Liver (tissue), 3 donors: ENCODE results near the gene METAP2.

ENCODE experiments used
- CTCF ChIP-seq: fragments of 150-350 bp; IDR thresholded peaks from 2 replicates; pipeline ENCODE4 v1.5.1; 2017; ENCODE audit warnings: improper control_type of control experiment, low read depth, low read length; ENCODE audit not compliant: missing input control
- GABPA ChIP-seq, 2 donors: IDR thresholded peaks in 1 of 2; conservative IDR thresholded peaks in 1 of 2; 2 replicates each; pipeline ENCODE4 v1.6.1; 2016; ENCODE audit warnings: antibody characterized with exemption in 2 of 2, mild to moderate bottlenecking in 1 of 2, moderate library complexity in 1 of 2
- TAF1 ChIP-seq: conservative IDR thresholded peaks from 2 replicates; pipeline ENCODE4 v1.6.1; 2016; ENCODE audit warnings: antibody characterized with exemption, mild to moderate bottlenecking
- YY1 ChIP-seq: IDR thresholded peaks from 2 replicates; pipeline ENCODE4 v1.6.1; 2016; ENCODE audit warnings: antibody characterized with exemption, mild to moderate bottlenecking
- TF ChIP-seq, protein P1 (sequence below): IDR thresholded peaks from 2 replicates; pipeline ENCODE4 v1.6.1; 2016; ENCODE audit warnings: antibody characterized with exemption
- TF ChIP-seq, protein P2 (sequence below): IDR thresholded peaks from 2 replicates; pipeline ENCODE4 v1.6.1; 2016; ENCODE audit warnings: antibody characterized with exemption, mild to moderate bottlenecking
- donor health status: healthy.
- donor health status: healthy.

DNA sequence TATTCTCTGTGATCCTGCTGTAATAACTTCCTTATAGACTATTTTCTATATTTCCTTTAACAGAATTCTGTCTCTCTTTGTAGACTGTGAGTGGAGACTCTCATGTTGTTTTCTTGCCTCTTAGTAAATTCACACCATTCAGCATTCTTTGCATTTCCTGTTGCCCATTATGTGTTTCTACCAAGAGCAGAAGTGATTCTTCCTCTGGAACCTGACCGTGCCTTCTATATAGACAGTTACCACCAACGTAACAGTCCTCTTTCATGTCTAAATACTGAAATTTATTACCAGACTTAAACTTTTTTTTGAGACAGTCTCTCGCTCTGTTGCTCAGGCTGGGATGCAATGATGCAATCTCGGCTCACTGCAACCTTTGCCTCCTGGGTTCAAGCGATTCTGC, 31.1 kb downstream of the METAP2 start:
- no peak for TF ChIP-seq CTCF
- TF ChIP-seq YY1, result no peak
- no peak for TF ChIP-seq TAF1
- no peak for TF ChIP-seq GABPA (IDR thresholded peaks at IDR 0.05 in 1 of 2, conservative IDR thresholded peaks at IDR 0.05 in 1 of 2)
- TF ChIP-seq, protein P1, sequence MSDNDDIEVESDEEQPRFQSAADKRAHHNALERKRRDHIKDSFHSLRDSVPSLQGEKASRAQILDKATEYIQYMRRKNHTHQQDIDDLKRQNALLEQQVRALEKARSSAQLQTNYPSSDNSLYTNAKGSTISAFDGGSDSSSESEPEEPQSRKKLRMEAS, result no peak
- TF ChIP-seq, protein P2, sequence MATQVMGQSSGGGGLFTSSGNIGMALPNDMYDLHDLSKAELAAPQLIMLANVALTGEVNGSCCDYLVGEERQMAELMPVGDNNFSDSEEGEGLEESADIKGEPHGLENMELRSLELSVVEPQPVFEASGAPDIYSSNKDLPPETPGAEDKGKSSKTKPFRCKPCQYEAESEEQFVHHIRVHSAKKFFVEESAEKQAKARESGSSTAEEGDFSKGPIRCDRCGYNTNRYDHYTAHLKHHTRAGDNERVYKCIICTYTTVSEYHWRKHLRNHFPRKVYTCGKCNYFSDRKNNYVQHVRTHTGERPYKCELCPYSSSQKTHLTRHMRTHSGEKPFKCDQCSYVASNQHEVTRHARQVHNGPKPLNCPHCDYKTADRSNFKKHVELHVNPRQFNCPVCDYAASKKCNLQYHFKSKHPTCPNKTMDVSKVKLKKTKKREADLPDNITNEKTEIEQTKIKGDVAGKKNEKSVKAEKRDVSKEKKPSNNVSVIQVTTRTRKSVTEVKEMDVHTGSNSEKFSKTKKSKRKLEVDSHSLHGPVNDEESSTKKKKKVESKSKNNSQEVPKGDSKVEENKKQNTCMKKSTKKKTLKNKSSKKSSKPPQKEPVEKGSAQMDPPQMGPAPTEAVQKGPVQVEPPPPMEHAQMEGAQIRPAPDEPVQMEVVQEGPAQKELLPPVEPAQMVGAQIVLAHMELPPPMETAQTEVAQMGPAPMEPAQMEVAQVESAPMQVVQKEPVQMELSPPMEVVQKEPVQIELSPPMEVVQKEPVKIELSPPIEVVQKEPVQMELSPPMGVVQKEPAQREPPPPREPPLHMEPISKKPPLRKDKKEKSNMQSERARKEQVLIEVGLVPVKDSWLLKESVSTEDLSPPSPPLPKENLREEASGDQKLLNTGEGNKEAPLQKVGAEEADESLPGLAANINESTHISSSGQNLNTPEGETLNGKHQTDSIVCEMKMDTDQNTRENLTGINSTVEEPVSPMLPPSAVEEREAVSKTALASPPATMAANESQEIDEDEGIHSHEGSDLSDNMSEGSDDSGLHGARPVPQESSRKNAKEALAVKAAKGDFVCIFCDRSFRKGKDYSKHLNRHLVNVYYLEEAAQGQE, result no peak
